SKM-1 treated with dmso at 0.1 percent for 144 hours (cell line): ENCODE data around the gene RUBCNL.
"Not testable (repeated sequence)": the region's sequence is repeated elsewhere in the genome, so short reads cannot be mapped to it uniquely, and the experiment has no call there.

Experiments used
- DNase-seq: peaks from one replicate; lab custom pipeline; 2025; ENCODE audit not compliant: unreplicated experiment; lab: John Stamatoyannopoulos, UW

RUBCNL gene

GRCh38 chr13:46387064-46387851 is at the start of gene RUBCNL:
RUBCNL (minus strand) TSS chr13:46387252; CDS start chr13:46372475, 14,777 bp downstream.
- no peak for DNase-seq

DNA sequence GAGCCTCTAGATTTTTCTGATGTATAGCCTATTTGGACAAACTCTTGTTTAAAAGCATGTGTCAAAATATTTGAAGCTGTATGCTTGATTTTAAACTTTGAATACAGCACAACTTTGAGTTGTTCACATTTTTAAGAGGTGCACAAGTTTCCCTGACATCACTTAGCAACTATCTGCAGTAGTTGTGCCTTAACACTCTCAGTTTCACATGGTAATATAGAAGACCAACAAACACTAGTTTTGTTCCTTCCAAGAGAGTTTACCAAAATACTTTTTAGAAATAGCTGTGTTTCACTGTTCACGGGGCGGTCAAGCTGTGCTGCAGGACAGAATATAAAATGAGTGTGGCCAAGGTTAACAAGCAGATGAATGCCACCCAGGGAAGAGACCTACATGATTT is 42.5 kb upstream of the RUBCNL start:
- DNase-seq, result not testable (repeated sequence)

DNA sequence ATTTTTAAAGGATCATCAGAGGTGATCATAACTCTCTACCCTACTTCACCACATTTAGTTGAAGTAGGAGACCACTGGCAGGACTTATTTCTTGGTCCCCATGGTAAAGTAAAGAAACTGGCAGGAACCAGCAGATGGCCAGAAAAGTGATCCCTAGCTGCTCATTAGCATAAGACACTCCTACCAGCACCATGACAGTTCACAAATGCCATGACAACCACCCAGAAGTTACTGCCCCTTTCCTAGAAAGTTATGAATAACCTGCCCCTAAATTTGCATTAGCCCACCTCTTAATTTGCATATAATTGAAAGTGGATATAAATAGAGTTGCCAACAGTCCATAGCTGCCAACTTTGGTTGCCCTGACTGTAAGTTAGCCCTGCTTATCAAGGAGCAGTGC is 18.4 kb upstream of the RUBCNL start:
- DNase-seq, result no peak

DNA sequence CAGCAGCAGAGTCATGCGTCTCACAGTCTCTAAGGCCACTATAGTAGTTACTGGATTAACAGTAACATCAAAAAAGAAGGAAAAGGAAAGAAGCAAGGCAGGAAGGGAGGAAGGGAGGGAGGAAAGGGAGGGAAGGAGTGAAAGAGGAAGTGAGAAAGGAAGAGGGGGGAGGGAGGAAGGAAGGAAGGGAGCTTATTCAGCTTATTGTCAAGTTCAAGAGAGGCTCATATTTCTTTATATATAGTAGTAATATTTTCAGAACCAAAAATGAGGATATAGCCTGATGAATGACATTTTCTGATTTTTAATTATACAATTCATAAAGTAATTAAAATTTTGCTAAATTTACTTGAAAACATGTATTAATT is 17.7 kb upstream of the RUBCNL start:
- DNase-seq, result peak; percentile 52

GRCh38 chr13:46403851-46404732 is 17.0 kb upstream of the RUBCNL start:
- DNase-seq, result peak; percentile 93

GRCh38 chr13:46402178-46402577 is 15.1 kb upstream of the RUBCNL start:
- DNase-seq, result no peak

DNA sequence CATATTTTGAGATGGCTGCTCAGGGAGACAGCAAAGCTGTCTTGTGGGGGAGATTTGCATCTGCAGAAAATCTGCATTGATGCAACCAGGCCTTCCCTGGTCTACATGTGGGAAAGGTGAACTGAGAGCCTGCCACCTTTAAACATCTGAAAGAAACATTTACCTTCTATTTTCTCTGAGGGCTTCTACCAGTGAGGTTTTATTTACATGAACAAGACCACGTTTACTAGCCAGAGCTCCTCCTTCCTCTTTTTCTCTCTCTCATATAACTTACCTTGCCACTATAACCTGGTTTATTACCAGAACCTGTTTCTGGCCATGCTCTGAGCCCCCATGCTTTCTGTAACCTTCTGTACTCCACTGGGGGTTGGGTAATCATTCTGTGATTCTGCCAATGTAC is 14.4 kb upstream of the RUBCNL start:
- DNase-seq, result peak; percentile 19

DNA sequence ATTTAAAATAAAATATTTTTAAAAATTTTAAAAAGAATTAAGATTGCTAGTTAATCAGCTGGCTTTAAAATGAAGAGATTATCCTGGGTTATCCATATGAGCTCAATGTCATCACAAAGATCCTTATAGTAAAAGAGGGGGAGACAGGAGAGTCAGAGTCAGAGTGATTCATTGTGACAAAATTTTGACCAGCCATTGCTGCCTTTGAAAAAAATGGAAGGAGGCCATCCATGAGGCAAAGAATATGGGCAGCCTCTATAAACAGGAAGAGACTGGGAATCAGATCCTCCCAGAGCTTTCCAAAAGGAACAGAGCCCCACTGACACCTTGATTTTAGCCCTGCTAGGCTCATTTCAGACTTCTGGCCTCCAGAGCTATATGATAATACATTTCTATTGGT is 9.3 kb upstream of the RUBCNL start:
- no peak for DNase-seq

- no peak for DNase-seq
Measured at GRCh38 chr13:46392967-46393366, 5.9 kb upstream of the RUBCNL start.

- DNase-seq, result peak; percentile 91
Measured at GRCh38 chr13:46389457-46390451, 2.7 kb upstream of the RUBCNL start.

- DNase-seq, result no peak
Measured at GRCh38 chr13:46388846-46389245, 1.8 kb upstream of the RUBCNL start.

DNA sequence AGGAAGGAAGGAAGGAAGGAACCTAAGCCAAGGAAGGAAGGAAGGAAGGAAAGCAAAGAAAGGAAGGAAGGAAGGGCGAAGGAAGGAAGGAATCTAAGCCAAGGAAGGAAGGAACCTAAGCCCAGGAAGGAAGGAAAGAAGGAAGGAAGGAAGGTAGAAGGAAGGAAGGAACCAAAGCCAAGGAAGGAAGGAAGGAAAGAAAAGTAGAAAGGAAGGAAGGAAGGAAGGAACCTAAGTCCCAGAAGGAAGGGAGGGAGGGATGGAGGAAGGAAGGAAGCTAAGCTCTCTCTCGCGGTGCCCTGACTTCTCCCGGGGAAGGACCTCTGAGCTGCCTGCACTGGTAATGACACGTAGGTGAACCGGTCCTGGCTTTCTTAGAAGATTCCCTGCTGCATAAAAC is 1.3 kb upstream of the RUBCNL start:
- no peak for DNase-seq

GRCh38 chr13:46386392-46387063 is 524 bp downstream of the RUBCNL start:
- no peak for DNase-seq

DNA sequence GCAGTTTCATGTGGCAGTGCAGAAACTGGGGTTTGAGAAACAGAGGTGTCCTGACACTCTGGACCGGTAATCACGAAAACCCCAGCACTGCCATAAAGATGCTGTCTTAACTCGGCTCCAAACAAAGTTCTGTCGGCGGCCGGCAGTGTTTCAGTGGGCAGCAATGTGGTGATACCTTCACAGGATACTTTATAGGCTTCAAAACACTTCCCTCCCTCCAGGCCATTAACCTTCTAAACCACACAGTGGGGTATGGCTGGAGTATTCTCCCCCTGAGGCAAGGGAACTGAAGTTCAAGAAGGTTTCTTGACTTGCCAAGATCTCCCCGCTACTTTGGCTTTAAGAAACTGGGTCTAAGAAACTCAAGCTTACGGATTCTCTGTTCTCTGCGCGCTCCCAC is 1.1 kb downstream of the RUBCNL start:
- no peak for DNase-seq

GRCh38 chr13:46383383-46383782 is 3.7 kb downstream of the RUBCNL start:
- DNase-seq, result no peak

DNA sequence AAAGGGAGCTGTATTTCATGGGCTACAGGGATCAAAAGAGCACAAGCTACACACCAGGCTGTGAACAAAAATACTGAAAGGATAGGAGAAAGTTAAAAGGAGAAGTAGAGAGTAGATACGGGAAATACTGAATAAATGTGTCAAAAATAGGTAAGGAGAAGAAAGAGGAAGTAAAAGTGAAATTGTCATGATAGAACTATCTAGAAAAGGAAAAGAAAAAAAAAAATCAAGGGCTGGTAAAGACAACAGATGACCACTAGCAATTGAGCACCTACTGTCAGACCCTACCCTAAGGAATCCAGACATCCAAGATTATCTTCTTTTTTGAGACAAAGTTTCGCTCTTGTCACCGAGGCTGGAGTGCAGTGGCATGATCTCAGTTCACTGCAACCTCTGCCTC is 4.8 kb downstream of the RUBCNL start:
- DNase-seq, result peak; percentile 77

DNA sequence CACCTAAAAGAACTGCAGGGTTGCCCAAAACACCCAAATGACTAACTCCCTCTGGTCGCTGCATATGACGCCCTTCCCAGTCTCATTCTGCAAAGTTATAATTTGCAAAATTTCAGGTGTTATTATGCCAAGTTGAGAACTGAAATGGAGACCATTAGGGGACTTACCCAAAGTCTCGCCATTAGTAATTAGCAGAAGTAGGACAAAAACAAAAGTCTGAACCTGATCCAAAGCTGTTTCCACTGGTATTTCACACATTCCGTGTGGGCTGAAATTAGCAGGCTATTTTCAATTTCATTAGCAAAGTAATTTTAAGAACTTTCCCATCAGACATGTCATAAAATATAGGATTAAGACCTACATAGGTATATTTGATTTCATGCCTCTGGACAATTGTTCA is 6.8 kb downstream of the RUBCNL start:
- no peak for DNase-seq

DNA sequence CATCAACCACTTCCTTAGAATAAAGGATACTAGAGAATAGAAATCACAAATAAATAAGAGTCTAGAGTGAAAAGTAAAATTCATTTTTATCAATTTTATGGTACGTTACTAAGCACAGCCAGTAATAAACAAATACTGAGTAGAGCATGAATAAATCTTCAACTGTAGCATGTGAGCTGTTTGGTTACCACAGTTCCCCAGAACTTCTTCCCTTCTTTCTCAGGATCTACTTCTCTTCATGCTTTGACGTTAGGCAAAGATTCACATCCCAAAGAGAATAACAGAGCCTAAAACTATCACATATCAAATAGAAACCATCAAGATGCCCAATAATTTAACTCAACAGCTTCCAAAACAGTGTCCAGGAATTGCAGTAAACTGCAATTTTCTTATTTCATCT is 7.4 kb downstream of the RUBCNL start:
- no peak for DNase-seq

GRCh38 chr13:46378411-46378810 is 8.6 kb downstream of the RUBCNL start:
- peak; percentile 56 for DNase-seq

DNA sequence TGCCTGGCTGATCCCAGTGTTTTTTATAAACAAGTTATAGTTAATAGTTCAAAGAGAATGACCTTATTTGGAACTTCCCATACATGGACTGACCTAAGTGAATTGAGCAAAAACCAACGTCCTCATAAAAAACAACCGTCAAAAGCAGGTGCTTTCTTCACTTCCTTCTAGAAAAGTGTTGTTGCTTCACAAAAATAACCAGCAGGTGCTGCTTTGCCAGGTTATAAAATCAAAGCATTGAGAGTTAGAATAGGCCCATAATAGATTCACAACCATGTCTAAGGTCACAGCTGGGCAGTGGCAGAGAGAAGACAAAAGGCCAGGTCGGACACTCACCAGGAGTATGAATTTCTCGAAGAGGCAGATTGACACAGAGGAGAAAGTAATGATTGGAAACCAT is 9.5 kb downstream of the RUBCNL start:
- no peak for DNase-seq
